RPMI7951 (cell line): Measurements from ENCODE around the gene SLIT2. TPM values are rescaled to one million over a fixed set of nuclear protein-coding genes. Genes with fewer than 3 reads are reported as not detected.
A peak's percentile ranks its signal among the peaks of the same experiment; 100 is the strongest.

Experiments
- DNase-seq: peaks from one replicate; pipeline ENCODE4 v3.0.0-alpha.2; 2012; ENCODE audit warnings: low read depth
- total RNA-seq: library from RNA; depleted of rRNA; stranded (reverse); fragments of >200 nt; shearing (Covaris generic); gene quantifications from 2 replicates; pipeline ENCODE4 v1.2.3, GENCODE V29; 2014

SLIT2 gene
- total RNA-seq, 1 experiment from 2014 or later, result 13.8 TPM

DNA sequence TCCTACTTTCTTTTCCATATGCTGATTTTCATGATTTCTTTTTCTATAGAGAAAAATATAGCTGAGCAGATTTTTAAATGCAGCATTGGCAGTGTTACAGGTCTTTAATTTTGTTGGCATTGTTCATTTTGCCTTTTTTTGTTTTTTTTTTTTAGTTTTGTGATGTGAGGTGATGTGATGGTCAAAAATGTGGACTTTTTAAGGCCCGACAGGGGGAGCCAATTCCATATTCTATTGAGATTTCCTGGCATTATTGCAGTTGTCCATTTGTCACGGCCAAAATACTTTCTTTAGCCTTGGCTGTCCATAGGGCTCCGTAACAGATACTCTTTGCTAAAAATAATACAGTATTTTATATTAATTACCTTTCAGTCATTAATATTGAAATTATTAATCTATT lies 47.8 kb downstream of the SLIT2 start:
- peak; percentile 54 for DNase-seq

DNA sequence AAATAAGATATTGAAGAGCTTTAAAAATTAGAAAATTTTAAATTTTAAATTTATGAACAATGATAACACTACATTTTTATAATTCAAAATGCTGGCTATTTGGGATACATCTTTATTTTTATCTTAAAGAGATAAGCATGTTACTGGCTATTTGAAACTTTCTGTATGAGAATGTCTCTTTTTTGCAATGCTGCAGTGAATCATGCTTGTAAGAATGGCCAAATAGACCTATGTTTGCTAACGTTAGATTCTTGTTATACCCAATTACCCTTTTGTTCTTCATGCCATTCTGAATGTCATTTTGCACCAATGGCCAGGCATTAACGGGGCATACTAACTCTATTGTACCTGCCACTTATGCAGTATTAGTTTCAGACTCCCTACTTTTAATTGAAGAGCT lies 49.5 kb downstream of the SLIT2 start:
- DNase-seq, result no peak
